Measurements from ENCODE around the gene GIN1.
"Not testable (repeated sequence)": the region's sequence is repeated elsewhere in the genome, so short reads cannot be mapped to it uniquely, and the experiment has no call there.

DNA sequence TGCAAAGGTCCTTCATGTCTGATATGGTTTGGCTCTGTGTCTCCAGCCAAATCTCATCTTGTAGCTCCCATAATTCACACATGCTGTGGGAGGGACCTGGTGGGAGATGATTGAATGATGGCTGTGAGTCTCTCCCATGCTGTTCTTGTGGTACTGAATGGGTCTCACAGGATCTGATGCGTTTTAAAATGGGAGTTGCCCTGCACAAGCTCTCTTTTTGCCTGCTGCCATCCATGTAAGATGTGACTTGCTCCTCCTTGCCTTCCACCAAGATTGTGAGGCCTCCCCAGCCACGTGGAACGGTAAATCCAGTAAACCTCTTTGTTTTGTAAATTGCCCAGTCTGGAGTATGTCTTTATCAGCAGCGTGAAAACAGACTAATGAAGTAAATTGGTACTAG is 46.4 kb downstream of the GIN1 start:
- TF ChIP-seq POLR2A, CTCF, EP300 (IDR thresholded peaks at IDR 0.05): not testable (repeated sequence)

All from suprapubic skin (tissue), 3 donors.